ENCODE data around the gene INTS7.
A peak's percentile ranks its signal among the peaks of the same experiment; 100 is the strongest.

The INTS7 gene

DNA sequence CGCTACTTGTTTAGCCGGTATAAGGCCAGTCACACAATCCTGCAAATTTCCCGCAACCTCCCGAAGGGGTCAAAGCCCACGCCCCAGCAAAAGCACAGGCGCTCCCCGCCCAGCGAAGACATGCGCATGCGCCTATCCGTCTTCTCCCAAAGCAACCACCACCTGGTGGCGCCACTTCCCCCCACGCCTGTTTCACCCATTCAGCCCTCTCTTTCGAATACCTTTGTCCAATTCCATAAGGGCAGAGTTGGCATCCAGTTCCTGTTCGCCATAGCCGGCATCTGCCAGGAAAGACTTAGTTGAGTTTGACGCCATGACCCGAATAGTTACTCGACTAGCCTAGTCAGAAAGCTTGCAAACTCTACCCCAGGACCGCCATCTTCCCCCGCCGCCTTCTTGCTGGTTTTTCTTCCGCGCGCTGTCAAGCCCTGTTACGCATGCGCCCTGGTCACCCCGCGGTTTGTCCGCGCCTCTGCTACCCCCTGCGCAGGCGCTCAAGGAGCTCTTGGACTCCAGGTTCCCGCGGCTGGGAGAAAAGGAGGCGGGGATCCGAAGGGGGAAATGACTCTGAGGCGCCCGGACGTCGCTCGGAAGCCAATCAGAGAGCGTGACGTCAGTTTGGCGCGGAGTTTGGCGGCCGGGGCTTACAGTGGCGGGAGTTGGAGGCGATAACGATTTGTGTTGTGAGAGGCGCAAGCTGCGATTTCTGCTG is at the start of gene INTS7, which contains the start of gene DTL:
INTS7 (minus strand) TSS at position 435 of the 712 bp plus-strand sequence; CDS start at position 315, 120 bp downstream.
DTL (plus strand) TSS at position 626 of the 712 bp plus-strand sequence. CDS start 143 bp downstream, outside the sequence.
- peak; percentile 100 for DNase-seq

DNA sequence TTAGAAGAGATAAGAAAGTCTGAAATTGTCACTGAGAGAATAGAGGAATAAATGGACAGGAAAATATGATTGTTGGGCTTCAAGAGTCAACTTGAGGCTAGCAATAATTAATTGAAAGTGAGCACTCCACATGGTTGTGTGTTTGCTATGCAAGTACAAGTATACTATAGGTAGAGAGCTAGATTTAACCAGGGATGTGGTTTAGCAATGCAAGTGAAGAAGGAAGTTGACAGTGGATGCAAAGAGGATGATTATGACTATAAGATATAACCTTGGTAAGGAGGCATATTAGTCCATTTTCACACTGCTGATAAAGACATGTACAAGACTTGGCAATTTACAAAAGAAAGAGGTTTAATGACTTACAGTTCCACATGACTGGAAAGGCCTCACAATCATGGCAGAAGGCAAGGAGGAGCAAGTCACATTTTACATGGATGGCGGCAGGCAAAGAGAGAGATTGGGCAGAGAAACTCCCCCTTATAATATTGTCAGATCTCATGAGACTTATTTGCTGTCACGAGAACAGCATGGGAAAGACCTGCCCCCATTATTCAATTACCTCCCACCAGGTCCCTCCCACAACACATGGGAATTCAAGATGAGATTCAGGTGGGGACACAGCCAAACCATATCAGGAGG is 47.5 kb upstream of the INTS7 start:
- no peak for DNase-seq

GRCh38 chr1:212078826-212079225 is 43.5 kb upstream of the INTS7 start:
- no peak for DNase-seq

DNA sequence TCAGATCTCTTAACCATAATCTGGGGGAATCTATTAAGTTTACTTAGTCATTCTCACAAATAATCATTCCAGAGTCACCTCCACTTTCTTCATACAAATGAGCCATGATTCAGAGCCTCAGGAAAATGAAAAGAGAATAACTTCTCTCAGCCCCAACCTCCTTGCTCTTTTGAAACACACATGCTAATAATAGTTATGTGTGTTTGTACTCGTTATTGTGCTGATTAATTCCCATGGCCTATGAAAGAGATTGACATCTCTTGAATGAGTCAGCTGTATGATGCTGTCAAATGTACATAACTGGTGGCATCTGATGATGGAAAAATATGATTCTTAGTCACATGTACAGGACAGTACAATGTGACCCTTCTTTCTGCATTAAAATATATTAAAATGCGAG is 41.7 kb upstream of the INTS7 start:
- no peak for DNase-seq

DNA sequence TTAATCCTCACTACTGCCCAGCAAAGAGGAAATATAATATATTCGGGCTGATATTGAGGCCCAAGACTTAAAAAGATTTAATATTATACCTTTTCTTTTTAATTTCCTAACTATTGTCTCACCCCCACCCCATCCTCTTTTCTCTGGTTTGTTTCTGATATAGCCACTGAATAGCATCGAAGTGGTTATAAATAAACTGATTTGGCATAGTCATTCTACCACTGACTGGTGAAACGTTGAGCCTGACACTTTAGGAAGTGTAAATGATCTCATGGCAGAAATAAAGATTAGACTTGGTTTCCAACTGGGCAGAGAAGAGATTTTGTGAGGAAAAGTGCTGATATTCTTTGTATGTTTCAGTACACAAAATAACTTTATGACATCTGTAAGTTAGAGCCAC is 39.5 kb upstream of the INTS7 start:
- DNase-seq: no peak

DNA sequence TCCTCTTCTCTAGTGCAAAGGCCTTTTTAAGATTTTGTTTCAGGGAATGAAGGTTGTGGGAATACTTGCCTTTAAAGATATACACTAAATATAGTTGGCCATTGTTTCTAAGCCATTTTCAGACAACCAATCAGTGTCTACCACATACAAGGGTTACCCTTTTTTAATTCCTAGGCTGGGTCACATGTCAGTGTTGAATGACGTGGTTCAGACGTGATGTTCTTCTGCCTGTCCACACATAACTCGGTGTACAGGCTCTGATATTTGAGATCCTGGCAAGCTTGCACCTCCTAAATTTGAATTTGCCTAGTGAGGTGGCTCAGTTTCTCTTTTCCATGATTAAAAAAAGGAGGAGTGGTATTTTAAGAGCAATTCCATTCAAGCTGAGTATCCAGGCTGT is 39.0 kb upstream of the INTS7 start:
- no peak for DNase-seq

- DNase-seq: no peak
Observed at GRCh38 chr1:212073490-212073889, 38.1 kb upstream of the INTS7 start.

DNA sequence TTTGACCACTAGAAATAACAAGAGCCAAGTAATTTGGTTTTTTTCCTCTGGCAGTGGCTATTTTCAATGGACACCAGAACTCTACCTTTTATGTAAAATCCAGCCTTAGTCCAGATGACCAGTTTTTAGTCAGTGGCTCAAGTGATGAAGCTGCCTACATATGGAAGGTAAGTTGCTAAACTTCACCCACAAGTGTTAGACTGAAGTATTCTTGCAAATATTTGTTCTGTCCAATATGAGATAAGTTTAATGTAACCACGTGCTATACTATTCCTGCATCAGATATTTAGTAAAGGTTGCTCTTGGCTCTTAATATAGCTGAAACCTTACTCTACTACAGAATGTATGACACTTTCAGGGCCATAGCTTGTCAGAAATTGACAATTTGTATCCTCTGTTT is 36.7 kb upstream of the INTS7 start:
- DNase-seq: no peak

GRCh38 chr1:212070720-212071302 is 35.5 kb upstream of the INTS7 start:
- DNase-seq: peak; percentile 28

GRCh38 chr1:212067787-212068186 is 32.4 kb upstream of the INTS7 start:
- DNase-seq: no peak

- DNase-seq: peak; percentile 56
Observed at GRCh38 chr1:212062832-212063438, 27.6 kb upstream of the INTS7 start.

DNA sequence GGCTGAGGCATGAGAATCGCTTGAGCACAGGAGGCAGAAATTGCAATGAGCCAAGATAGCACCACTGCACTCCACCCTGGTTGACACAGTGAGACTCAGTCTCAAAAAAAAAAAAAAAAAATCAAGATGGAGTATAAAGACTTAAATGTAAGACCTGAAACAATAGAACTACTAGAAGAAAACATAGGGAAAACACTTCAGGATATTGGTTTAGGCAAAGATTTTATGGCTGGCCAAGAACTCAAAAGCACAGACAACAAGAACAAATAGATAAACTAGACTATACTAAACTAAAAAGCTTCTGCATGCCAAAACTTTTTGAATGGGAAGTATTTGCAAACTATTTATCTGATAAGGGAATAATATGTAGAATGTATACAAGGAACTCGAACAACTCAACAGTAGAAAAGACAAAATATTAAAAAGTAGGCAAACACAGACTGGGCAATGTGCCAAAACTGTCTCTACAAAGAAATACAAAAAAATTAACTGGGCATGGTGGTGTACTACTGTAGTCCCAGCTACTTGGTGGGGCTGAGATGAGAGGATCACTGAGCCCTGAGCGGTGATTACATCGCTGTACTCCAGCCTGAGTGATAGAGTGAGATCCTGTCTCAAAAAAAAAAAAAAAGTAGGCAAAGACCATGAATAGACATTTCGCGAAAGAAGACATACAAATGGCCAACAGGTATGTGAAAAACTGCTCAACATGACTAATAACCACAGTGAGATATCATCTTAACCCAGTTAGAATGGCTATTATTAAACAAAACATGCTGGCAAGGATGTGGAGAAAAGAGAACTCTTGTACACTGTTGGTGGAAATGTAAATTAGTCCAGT is 25.5 kb upstream of the INTS7 start:
- DNase-seq: no peak

- no peak for DNase-seq
Observed at GRCh38 chr1:212055333-212055732, 20.0 kb upstream of the INTS7 start.

- DNase-seq: no peak
Observed at GRCh38 chr1:212053993-212054392, 18.6 kb upstream of the INTS7 start.

DNA sequence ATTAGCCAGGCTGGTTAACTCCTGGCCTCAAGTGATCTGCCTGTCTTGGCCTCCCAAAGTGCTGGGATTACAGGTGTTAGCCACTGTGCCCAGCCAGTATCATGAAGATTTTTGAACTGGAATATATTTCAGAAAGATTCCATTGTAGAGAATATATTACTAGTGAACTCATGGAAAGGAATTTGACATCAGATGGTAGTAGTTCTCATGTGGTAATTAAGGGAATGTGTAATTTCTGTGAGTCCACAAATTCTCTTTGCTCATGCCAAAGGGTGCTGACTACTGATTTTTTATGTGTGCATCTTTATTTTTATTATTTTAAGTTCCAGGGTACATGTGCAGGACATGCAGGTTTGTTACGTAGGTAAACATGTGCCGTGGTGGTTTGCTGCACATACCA is 10.6 kb upstream of the INTS7 start:
- no peak for DNase-seq

- DNase-seq: no peak
Observed at GRCh38 chr1:212044851-212045250, 9.5 kb upstream of the INTS7 start.

- no peak for DNase-seq
Observed at GRCh38 chr1:212042436-212042835, 7.1 kb upstream of the INTS7 start.

- DNase-seq: no peak
Observed at GRCh38 chr1:212040629-212041412, 5.5 kb upstream of the INTS7 start.

DNA sequence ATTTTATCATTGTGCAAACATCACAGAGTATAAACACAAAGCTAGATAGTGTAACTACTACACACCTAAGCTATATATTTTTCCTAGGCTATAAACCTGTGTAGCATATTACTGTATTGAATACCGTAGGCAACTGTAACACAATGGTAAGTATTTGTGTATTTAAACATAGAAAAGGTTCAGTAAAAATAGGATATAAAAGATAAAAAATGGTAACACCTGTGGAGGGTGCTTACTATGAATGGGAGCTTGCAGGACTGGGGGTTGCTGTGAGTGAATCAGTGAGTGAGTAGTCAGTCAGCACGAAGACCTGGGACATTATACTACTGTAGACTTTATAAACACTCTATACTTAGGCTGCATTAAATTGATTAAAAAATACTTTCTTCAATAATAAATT is 4.3 kb upstream of the INTS7 start:
- no peak for DNase-seq

DNA sequence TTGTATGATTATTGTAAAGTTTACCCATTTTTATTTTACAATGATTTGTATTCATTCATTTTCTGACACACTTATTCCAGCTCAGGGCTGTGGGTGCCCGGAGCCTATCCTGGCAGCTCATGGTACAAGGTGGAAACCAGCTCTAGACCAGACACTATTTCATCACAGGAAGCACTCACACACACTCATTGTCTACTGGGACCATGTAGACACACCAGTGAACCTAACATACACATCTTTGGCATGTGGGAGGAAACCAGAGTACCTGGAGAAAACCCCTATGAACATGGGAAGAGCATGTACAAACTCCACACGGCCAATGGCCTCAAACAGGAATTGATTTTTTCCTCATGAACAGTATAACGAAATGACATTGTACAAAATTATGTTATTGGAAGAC is 2.5 kb upstream of the INTS7 start:
- DNase-seq: no peak

- DNase-seq: no peak
Observed at GRCh38 chr1:212035835-212036605, 663 bp upstream of the INTS7 start.
